Body of pancreas (tissue), 4 donors: Measurements from ENCODE around the gene CARF.

ENCODE experiments used
- POLR2A ChIP-seq, 3 donors: fragments of 450-650 bp; IDR thresholded peaks; one replicate each; pipeline ENCODE4 v1.6.1; 2016; ENCODE audit warnings: antibody characterized with exemption in 3 of 3, mild to moderate bottlenecking in 2 of 3
- TF ChIP-seq, protein P1 (sequence below), 7 experiments: fragments of 450-650 bp in 4 of 7; fragments of 200-600 bp in 3 of 7; sonication (generic) in 3 of 7; IDR thresholded peaks; one replicate each; pipeline ENCODE4 v1.5.1; 2016 to 2019; ENCODE audit warnings: antibody characterized with exemption in 7 of 7

DNA sequence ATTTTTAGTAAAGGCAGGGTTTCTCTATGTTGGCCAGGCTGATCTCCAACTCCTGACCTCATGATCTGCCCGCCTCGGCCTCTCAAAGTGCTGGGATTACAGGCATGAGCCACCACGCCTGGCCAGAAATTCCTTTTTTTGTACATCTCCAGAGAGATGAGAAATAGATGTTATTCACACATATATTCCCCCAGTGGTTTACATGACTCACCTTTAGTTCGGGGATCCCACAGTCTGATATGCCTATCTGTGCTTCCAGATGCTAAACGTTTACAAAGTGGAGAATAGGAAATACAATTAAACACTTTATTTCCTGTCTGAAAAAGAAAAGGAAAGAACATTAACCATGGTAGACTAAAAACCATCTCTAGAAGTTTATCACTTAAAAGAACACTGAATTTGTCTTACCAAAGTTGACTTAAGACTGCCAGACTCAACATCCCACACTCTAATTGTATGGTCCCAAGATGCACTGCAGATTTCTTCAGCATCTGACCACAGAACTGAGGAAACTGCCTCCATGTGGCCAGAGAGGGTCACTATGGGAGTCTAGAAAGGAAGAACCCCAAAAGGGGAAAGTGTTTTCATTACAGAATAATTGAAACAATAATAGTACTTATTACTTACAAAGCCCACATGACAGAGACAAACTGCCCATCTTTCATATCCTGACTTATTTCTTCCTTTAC, 27.9 kb upstream of the CARF start:
- TF ChIP-seq, protein P1, sequence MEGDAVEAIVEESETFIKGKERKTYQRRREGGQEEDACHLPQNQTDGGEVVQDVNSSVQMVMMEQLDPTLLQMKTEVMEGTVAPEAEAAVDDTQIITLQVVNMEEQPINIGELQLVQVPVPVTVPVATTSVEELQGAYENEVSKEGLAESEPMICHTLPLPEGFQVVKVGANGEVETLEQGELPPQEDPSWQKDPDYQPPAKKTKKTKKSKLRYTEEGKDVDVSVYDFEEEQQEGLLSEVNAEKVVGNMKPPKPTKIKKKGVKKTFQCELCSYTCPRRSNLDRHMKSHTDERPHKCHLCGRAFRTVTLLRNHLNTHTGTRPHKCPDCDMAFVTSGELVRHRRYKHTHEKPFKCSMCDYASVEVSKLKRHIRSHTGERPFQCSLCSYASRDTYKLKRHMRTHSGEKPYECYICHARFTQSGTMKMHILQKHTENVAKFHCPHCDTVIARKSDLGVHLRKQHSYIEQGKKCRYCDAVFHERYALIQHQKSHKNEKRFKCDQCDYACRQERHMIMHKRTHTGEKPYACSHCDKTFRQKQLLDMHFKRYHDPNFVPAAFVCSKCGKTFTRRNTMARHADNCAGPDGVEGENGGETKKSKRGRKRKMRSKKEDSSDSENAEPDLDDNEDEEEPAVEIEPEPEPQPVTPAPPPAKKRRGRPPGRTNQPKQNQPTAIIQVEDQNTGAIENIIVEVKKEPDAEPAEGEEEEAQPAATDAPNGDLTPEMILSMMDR (IDR thresholded peaks at IDR 0.05) = no peak
- no peak for TF ChIP-seq POLR2A (IDR thresholded peaks at IDR 0.05)
